CD4-positive, alpha-beta memory T cell (primary cell): ENCODE data around the gene MLXIP. TPM values are rescaled to one million over a fixed set of nuclear protein-coding genes. Genes with fewer than 3 reads are reported as not detected.

Experiments used
- CTCF ChIA-PET: fragments of 350-600 bp; sonication (Branson Sonifier 250); formaldehyde crosslinking; loops from one replicate; lab custom pipeline; 2021; ENCODE audit warnings: inconsistent platforms; ENCODE audit not compliant: partially characterized antibody; lab: Charles Lee
- POLR2A ChIA-PET: fragments of 350-600 bp; sonication (Branson Sonifier 250); formaldehyde crosslinking; loops from one replicate; lab custom pipeline; 2021; ENCODE audit not compliant: partially characterized antibody; lab: Charles Lee
- DNase-seq, 5 donors: peaks; one replicate each; pipeline versions ENCODE4 v3.0.0 to v3.0.0-alpha.2; 2020 to 2022; ENCODE audit warnings: mixed read lengths in 1 of 5
- H3K27ac ChIP-seq: one replicate; pipeline ENCODE4 v1.7.0; 2013; ENCODE audit warnings: low read depth, low read length
- H3K27me3 ChIP-seq: 2 replicates; pipeline ENCODE4 v1.7.0; 2013; ENCODE audit warnings: mild to moderate bottlenecking, low read length, moderate library complexity; ENCODE audit not compliant: insufficient read depth
- H3K36me3 ChIP-seq: 2 replicates; pipeline ENCODE4 v1.7.0; 2013; ENCODE audit warnings: mild to moderate bottlenecking, low read length, moderate library complexity; ENCODE audit not compliant: insufficient read depth
- H3K4me1 ChIP-seq: 2 replicates; pipeline ENCODE4 v1.7.0; 2013; ENCODE audit warnings: mild to moderate bottlenecking, low read length, moderate library complexity; ENCODE audit not compliant: insufficient read depth
- H3K4me3 ChIP-seq, 2 donors: one replicate each; pipeline ENCODE4 v1.7.0; 2013; ENCODE audit warnings: low read length in 2 of 2, mild to moderate bottlenecking in 1 of 2
- H3K9me3 ChIP-seq, 2 donors: one replicate each; pipeline ENCODE4 v1.7.0; 2013; ENCODE audit warnings: low read length in 2 of 2, control low read depth in 1 of 2; ENCODE audit not compliant: control insufficient read depth in 1 of 2
- H3K27ac Mint-ChIP-seq, 7 donors: one replicate each; pipeline ENCODE4 v1.8.0; 2020 to 2021; ENCODE audit warnings: mixed read lengths in 7 of 7, mild to moderate bottlenecking in 6 of 7, inconsistent platforms in 3 of 7, moderate library complexity in 3 of 7
- H3K27me3 Mint-ChIP-seq, 2 donors: one replicate each; pipeline ENCODE4 v1.8.0; 2020 to 2021; ENCODE audit warnings: mixed read lengths in 2 of 2
- H3K36me3 Mint-ChIP-seq, 2 donors: one replicate each; pipeline ENCODE4 v1.8.0; 2020 to 2021; ENCODE audit warnings: mixed read lengths in 2 of 2, inconsistent platforms in 1 of 2, mild to moderate bottlenecking in 1 of 2
- H3K4me1 Mint-ChIP-seq, 4 donors: one replicate each; pipeline ENCODE4 v1.8.0; 2020 to 2021; ENCODE audit warnings: mixed read lengths in 4 of 4, mild to moderate bottlenecking in 1 of 4
- H3K4me3 Mint-ChIP-seq, 8 donors: one replicate each; pipeline ENCODE4 v1.8.0; 2020 to 2021; ENCODE audit warnings: mixed read lengths in 8 of 8, mild to moderate bottlenecking in 7 of 8, moderate library complexity in 6 of 8, inconsistent platforms in 3 of 8
- H3K9me3 Mint-ChIP-seq, 8 donors: one replicate each; pipeline ENCODE4 v1.8.0; 2020 to 2021; ENCODE audit warnings: mixed read lengths in 8 of 8, mild to moderate bottlenecking in 5 of 8, inconsistent platforms in 3 of 8, moderate library complexity in 1 of 8
- intact Hi-C: fragments of 100-400 bp; cut with micrococcal nuclease; formaldehyde crosslinking; loops from one replicate; pipeline ENCODE4 v1.15.1; 2023
- polyA plus RNA-seq, 2 donors: library from polyadenylated mRNA; unstranded; fragments of 300-500 nt; fragmentation: Illumina TruSeq; gene quantifications; one replicate each; pipeline ENCODE4 v1.2.3, GENCODE V29; 2021
- total RNA-seq, 2 experiments: library from RNA; stranded (reverse); gene quantifications; one replicate each; pipeline ENCODE4 v1.2.3, GENCODE V29; 2021

The MLXIP gene
- total and polyA plus RNA-seq, 4 experiments from 2014 or later, result 2.7 to 88.1 (median 51.7) TPM

GRCh38 chr12:122129131-122129530, 50.6 kb downstream of the MLXIP start:
- DNase-seq, result no peak
- H3K27me3 Mint-ChIP-seq, result no peaks in the 10 kb centered on the region
- Histone ChIP-seq H3K4me1 (no peaks in the 10 kb centered on the region), H3K36me3 (peaks cover 62% of the 10 kb centered on the region), H3K27me3 (no peaks in the 10 kb centered on the region), H3K9me3 (no peaks in the 10 kb centered on the region), H3K27ac (no peak overlapping the region), H3K4me3 (no peak overlapping the region)
- H3K4me3 Mint-ChIP-seq, result no peak overlapping the region
- H3K27ac Mint-ChIP-seq, result no peak overlapping the region
- peaks cover 4 to 12% (median 5%) of the 10 kb centered on the region in 4 donors for H3K4me1 Mint-ChIP-seq
- no peaks in the 10 kb centered on the region for H3K9me3 Mint-ChIP-seq
- POLR2A ChIA-PET, result no interaction called here
- intact Hi-C loops, result no loop called here
- CTCF ChIA-PET, result interaction anchor here (1.7 kb wide), 1 partner anchor 227 kb away, joined by 6 read pairs; no protein-coding TSS in a partner anchor
- H3K36me3 Mint-ChIP-seq, result peaks cover 29 to 57% of the 10 kb centered on the region in 2 donors

DNA sequence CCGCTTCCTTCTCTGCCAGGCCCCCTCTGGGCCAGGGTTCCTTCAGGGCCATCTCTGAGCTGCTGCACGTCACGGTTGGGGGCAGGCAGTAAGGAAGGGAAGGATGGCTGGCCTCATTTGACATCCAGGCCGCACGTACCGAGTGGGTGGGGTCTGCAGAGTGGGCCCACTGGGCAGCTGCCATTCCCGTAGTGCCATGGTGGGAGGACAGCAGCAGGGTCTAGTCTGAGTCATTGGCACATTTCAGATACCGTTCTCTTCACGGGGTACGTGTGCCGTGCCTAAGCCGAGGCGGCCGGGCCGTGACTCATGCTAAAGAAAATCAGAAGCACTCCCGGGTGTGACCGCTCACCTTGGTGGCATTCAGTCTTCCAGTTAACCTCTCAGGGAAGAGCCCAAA, 51.6 kb downstream of the MLXIP start:
- no peak overlapping the region for H3K27ac Mint-ChIP-seq
- no peaks in the 10 kb centered on the region for H3K9me3 ChIP-seq
- no peaks in the 10 kb centered on the region for H3K27me3 ChIP-seq
- ChIA-PET POLR2A (no interaction called here), CTCF (interaction anchor here (1.0 to 1.7 kb wide), 2 partner anchors 76 to 226 kb away, joined by 6 read pairs; no protein-coding TSS in a partner anchor)
- H3K27me3 Mint-ChIP-seq, result no peaks in the 10 kb centered on the region
- H3K36me3 ChIP-seq, result peaks cover 62% of the 10 kb centered on the region
- no peak for DNase-seq
- H3K4me3 ChIP-seq, result no peak overlapping the region
- peaks cover 4 to 12% (median 5%) of the 10 kb centered on the region in 4 donors for H3K4me1 Mint-ChIP-seq
- peaks cover 29 to 61% of the 10 kb centered on the region in 2 donors for H3K36me3 Mint-ChIP-seq
- H3K4me1 ChIP-seq, result no peaks in the 10 kb centered on the region
- H3K27ac ChIP-seq, result no peak overlapping the region
- H3K4me3 Mint-ChIP-seq, result no peak overlapping the region
- intact Hi-C loops, result no loop called here
- no peaks in the 10 kb centered on the region for H3K9me3 Mint-ChIP-seq

GRCh38 chr12:122133192-122133950, 54.8 kb downstream of the MLXIP start:
- Histone ChIP-seq H3K4me1 (no peaks in the 10 kb centered on the region), H3K9me3 (no peaks in the 10 kb centered on the region), H3K36me3 (peaks cover 56% of the 10 kb centered on the region), H3K27ac (no peak overlapping the region), H3K4me3 (no peak overlapping the region), H3K27me3 (no peaks in the 10 kb centered on the region)
- CTCF ChIA-PET, result interaction anchor here (0.7 to 1.3 kb wide), 3 partner anchors 10 to 79 kb away, joined by 3 to 6 read pairs (median 3); no protein-coding TSS in a partner anchor
- no peak overlapping the region for H3K4me3 Mint-ChIP-seq
- H3K4me1 Mint-ChIP-seq, result no peaks in the 10 kb centered on the region
- H3K27ac Mint-ChIP-seq, result peak overlapping the region in 1 of 7 donors; percentile 6
- H3K9me3 Mint-ChIP-seq, result no peaks in the 10 kb centered on the region
- peaks cover 29 to 55% of the 10 kb centered on the region in 2 donors for H3K36me3 Mint-ChIP-seq
- POLR2A ChIA-PET, result no interaction called here
- H3K27me3 Mint-ChIP-seq, result no peaks in the 10 kb centered on the region
- intact Hi-C loops, result no loop called here
- no peak for DNase-seq

DNA sequence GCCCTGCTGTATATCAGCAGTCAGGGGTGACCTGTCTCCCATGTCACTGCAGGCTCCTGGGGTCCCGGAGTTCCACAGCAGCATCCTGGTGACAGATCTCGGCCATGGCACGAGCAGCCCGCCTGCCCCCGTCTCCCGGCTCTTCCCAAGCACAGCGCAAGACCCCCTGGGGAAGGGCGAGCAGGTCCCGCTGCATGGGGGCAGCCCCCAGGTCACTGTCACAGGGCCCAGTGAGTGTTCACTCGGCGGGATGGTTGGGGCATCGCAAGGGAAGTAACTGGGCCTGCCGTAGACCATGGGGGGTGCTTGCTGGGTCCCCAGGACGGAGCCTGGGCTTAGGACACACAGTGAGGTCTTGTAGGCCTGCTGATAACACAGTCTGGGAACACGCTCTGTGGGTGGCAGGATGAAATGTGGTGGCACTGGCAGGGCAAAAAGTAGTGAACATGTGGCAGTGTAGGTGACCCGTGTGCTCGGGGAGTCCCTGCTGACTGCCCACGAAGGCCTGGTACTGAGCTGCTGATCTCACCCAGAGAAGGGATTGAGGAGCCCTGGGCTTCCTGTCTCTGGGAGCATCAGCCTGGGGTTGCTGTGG, 57.0 kb downstream of the MLXIP start:
- intact Hi-C loops, result no loop called here
- no peak for DNase-seq
- no peaks in the 10 kb centered on the region for H3K4me1 Mint-ChIP-seq
- H3K36me3 Mint-ChIP-seq, result peaks cover 26 to 48% of the 10 kb centered on the region in 2 donors
- no peak overlapping the region for H3K4me3 Mint-ChIP-seq
- H3K9me3 Mint-ChIP-seq, result no peaks in the 10 kb centered on the region
- POLR2A ChIA-PET, result no interaction called here
- no peak overlapping the region for H3K4me3 ChIP-seq
- H3K27me3 Mint-ChIP-seq, result no peaks in the 10 kb centered on the region
- CTCF ChIA-PET, result no interaction called here
- no peaks in the 10 kb centered on the region for H3K27me3 ChIP-seq
- H3K36me3 ChIP-seq, result peaks cover 37% of the 10 kb centered on the region
- no peaks in the 10 kb centered on the region for H3K9me3 ChIP-seq
- no peaks in the 10 kb centered on the region for H3K4me1 ChIP-seq
- H3K27ac Mint-ChIP-seq, result peak overlapping the region in 1 of 7 donors; percentile 42
- H3K27ac ChIP-seq, result no peak overlapping the region

GRCh38 chr12:122137229-122137628, 58.7 kb downstream of the MLXIP start:
- Histone ChIP-seq H3K4me3 (no peak overlapping the region), H3K4me1 (no peaks in the 10 kb centered on the region), H3K27me3 (no peaks in the 10 kb centered on the region), H3K36me3 (peaks cover 33% of the 10 kb centered on the region), H3K9me3 (no peaks in the 10 kb centered on the region), H3K27ac (no peak overlapping the region)
- no peaks in the 10 kb centered on the region for H3K9me3 Mint-ChIP-seq
- DNase-seq, result no peak
- H3K4me3 Mint-ChIP-seq, result no peak overlapping the region
- H3K27me3 Mint-ChIP-seq, result no peaks in the 10 kb centered on the region
- intact Hi-C loops, result no loop called here
- CTCF ChIA-PET, result interaction anchor here (1.1 to 1.5 kb wide), 2 partner anchors 14 to 83 kb away, joined by 3 to 5 read pairs; no protein-coding TSS in a partner anchor
- no peaks in the 10 kb centered on the region for H3K4me1 Mint-ChIP-seq
- peaks cover 24 to 50% of the 10 kb centered on the region in 2 donors for H3K36me3 Mint-ChIP-seq
- H3K27ac Mint-ChIP-seq, result no peak overlapping the region
- POLR2A ChIA-PET, result no interaction called here

- H3K36me3 Mint-ChIP-seq, result peaks cover 28 to 51% of the 10 kb centered on the region in 2 donors
- H3K27ac ChIP-seq, result no peak overlapping the region
These were observed 59.1 kb downstream of the MLXIP start for GRCh38 chr12:122137681-122138080.

DNA sequence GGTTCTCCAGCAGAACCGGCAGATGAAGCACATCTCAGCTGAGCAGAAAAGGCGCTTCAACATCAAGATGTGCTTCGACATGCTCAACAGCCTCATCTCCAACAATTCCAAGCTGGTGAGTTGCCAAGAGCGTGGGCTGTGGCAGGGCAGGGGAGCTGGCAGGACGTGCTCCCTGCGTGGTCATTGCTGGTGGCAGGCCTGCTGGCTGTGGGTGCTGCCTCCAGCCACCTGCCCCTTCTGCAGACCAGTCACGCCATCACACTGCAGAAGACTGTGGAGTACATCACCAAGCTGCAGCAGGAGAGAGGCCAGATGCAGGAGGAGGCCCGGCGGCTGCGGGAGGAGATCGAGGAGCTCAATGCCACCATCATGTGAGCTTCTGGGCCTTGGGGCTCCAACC, 59.6 kb downstream of the MLXIP start:
- POLR2A ChIA-PET, result no interaction called here
- peaks cover 31% of the 10 kb centered on the region for H3K36me3 ChIP-seq

More at GRCh38 chr12:122137681-122138080, 59.1 kb downstream of the MLXIP start:
- POLR2A ChIA-PET, result no interaction called here
- no peaks in the 10 kb centered on the region for H3K27me3 Mint-ChIP-seq
- no peaks in the 10 kb centered on the region for H3K4me1 Mint-ChIP-seq
- H3K4me3 Mint-ChIP-seq, result no peak overlapping the region
- Histone ChIP-seq H3K27me3 (no peaks in the 10 kb centered on the region), H3K4me3 (no peak overlapping the region), H3K4me1 (no peaks in the 10 kb centered on the region), H3K9me3 (no peaks in the 10 kb centered on the region), H3K36me3 (peaks cover 33% of the 10 kb centered on the region)
- no peak for DNase-seq
- H3K9me3 Mint-ChIP-seq, result no peaks in the 10 kb centered on the region
- H3K27ac Mint-ChIP-seq, result no peak overlapping the region
- CTCF ChIA-PET, result interaction anchor here (1.1 to 1.5 kb wide), 2 partner anchors 14 to 83 kb away, joined by 3 to 5 read pairs; no protein-coding TSS in a partner anchor
- intact Hi-C loops, result no loop called here

More for the DNA sequence above, 59.6 kb downstream of the MLXIP start:
- peaks cover 25 to 49% of the 10 kb centered on the region in 2 donors for H3K36me3 Mint-ChIP-seq
- no peaks in the 10 kb centered on the region for H3K27me3 Mint-ChIP-seq
- H3K27ac ChIP-seq, result no peak overlapping the region
- intact Hi-C loops, result no loop called here
- H3K4me3 ChIP-seq, result no peak overlapping the region
- no peaks in the 10 kb centered on the region for H3K4me1 Mint-ChIP-seq
- peak overlapping the region in 1 of 7 donors; percentile 72 for H3K27ac Mint-ChIP-seq
- no peak overlapping the region for H3K4me3 Mint-ChIP-seq
- H3K9me3 Mint-ChIP-seq, result no peaks in the 10 kb centered on the region
- CTCF ChIA-PET, result interaction anchor here (1.1 to 1.5 kb wide), 2 partner anchors 15 to 84 kb away, joined by 3 to 5 read pairs; no protein-coding TSS in a partner anchor
- H3K4me1 ChIP-seq, result no peaks in the 10 kb centered on the region
- no peak for DNase-seq
- H3K27me3 ChIP-seq, result no peaks in the 10 kb centered on the region
- no peaks in the 10 kb centered on the region for H3K9me3 ChIP-seq
